ENCODE measurements around the gene PDE12.
A peak's percentile ranks its signal among the peaks of the same experiment; 100 is the strongest.

Gene PDE12

DNA sequence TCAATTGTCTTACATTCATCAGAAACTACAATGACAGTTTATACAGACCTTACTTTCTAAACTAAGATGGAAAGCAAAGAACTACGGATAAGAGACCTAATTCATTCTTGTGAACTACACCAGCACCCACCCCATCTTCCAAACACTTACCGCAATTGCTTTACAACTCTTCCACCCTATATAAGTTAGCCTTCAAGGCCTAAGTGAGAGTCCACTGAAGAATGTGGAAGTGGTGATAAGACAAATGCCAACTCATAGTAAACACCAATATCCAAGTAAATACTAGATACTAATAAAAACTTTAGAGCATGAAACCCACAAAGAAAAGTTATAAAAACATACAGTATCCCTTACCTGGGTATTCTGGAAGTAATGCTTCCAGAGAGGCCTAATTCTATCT, 27.5 kb downstream of the PDE12 start:
- POLR2A ChIA-PET, result no interaction called here
- CTCF ChIA-PET, result no interaction called here
- no peak for TF ChIP-seq SUZ12 (IDR thresholded peaks at IDR 0.05)
- no peak for TF ChIP-seq FOXA1 (IDR thresholded peaks at IDR 0.05)
- TF ChIP-seq HDGF (IDR thresholded peaks at IDR 0.05; ENCODE audit: borderline replicate concordance), result no peak
- TF ChIP-seq ARNT (IDR thresholded peaks at IDR 0.05), result no peak
- no peak for TF ChIP-seq FOXK2 (IDR thresholded peaks at IDR 0.05)
- no peak for TF ChIP-seq CTBP1 (IDR thresholded peaks at IDR 0.05; ENCODE audit: borderline replicate concordance)
- no peak for TF ChIP-seq NFRKB (IDR thresholded peaks at IDR 0.05)
- no peak for TF ChIP-seq ZNF384 (IDR thresholded peaks at IDR 0.05)
- no peak for TF ChIP-seq ELF4 (IDR thresholded peaks at IDR 0.05)
- DNase-seq (ENCODE audit: extremely low spot score), result no peak

GRCh38 chr3:57586778-57587177, 30.7 kb downstream of the PDE12 start:
- no peak for TF ChIP-seq ELF4 (IDR thresholded peaks at IDR 0.05)
- TF ChIP-seq L3MBTL2 (conservative IDR thresholded peaks at IDR 0.05), result no peak
- no peak for TF ChIP-seq PKNOX1 (IDR thresholded peaks at IDR 0.05)
- no peak for TF ChIP-seq CTBP1 (IDR thresholded peaks at IDR 0.05; ENCODE audit: borderline replicate concordance)
- no peak for TF ChIP-seq FOXM1 (IDR thresholded peaks at IDR 0.05; ENCODE audit: borderline replicate concordance)
- no peak for TF ChIP-seq SUZ12 (IDR thresholded peaks at IDR 0.05)
- no peak for TF ChIP-seq SP1 (IDR thresholded peaks at IDR 0.05)
- no peak for TF ChIP-seq BHLHE40 (IDR thresholded peaks at IDR 0.05; ENCODE audit: borderline replicate concordance)
- TF ChIP-seq ZNF384 (IDR thresholded peaks at IDR 0.05), result no peak
- no peak for TF ChIP-seq FOXK2 (IDR thresholded peaks at IDR 0.05)

DNA sequence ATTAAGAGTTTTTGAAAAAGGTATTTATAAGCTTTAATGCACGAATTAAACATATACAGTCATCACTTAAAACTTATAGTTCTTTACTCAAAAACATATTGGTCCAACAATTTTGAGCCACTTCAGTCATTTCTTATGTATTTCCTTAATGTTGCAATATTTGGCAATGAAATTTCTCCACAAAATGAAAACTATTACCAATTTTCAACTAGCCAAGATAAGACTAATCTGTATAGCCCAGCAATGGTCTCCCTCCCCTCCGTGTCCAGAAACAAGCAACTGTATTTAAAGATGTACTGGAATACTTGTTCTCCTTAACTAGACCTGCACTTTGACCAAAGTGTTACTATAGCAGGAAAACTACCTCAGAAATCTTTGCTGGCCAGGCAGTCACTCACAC, 31.8 kb downstream of the PDE12 start:
- no peak for DNase-seq (ENCODE audit: extremely low spot score)
- ChIA-PET POLR2A (interaction anchor here (1.1 kb wide), 1 partner anchor 8 kb away, joined by 3 read pairs; no protein-coding TSS in a partner anchor), CTCF (no interaction called here)
- TF ChIP-seq HDGF (IDR thresholded peaks at IDR 0.05; ENCODE audit: borderline replicate concordance) (no peak), SUZ12 (IDR thresholded peaks at IDR 0.05) (no peak)

More at GRCh38 chr3:57586778-57587177, 30.7 kb downstream of the PDE12 start:
- ChIA-PET POLR2A (interaction anchor here (1.6 kb wide), 1 partner anchor 11 kb away, joined by 4 read pairs; the partner anchor contains the start of gene ARF4), CTCF (no interaction called here)
- no peak for DNase-seq (ENCODE audit: extremely low spot score)

DNA sequence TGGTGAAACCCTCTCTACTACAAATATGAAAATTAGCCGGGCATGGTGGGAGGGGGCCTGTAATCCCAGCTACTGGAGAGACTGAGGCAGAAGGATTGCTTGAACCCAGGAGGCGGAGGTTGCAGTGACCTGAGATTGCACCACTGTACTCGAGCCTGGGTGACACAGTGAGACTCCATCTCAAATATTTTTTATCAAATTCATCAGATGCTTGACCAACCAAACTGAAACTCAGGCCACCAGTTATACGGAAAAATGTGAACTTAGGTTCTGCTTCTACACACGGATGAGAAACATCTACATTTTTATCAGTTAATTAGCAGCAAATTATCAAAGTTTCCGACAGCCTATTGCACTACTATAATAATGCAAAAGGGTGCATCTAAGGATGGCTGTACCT, 36.2 kb downstream of the PDE12 start:
- ChIA-PET CTCF (interaction anchor here (1.3 kb wide), 1 partner anchor 195 kb away, joined by 4 read pairs; no protein-coding TSS in a partner anchor), POLR2A (interaction anchor here (0.7 kb wide), 1 partner anchor 37 kb away, joined by 3 read pairs; the partner anchor contains the start of gene PDE12)
- no peak for DNase-seq (ENCODE audit: extremely low spot score)
- TF ChIP-seq FOXM1 (IDR thresholded peaks at IDR 0.05; ENCODE audit: borderline replicate concordance), result no peak
- TF ChIP-seq SUZ12 (IDR thresholded peaks at IDR 0.05), result no peak
- TF ChIP-seq ELF4 (IDR thresholded peaks at IDR 0.05), result no peak
- no peak for TF ChIP-seq ARNT (IDR thresholded peaks at IDR 0.05)
- TF ChIP-seq FOXA1 (IDR thresholded peaks at IDR 0.05), result no peak
- TF ChIP-seq SP1 (IDR thresholded peaks at IDR 0.05), result no peak
- TF ChIP-seq TARDBP (IDR thresholded peaks at IDR 0.05), result no peak
- no peak for TF ChIP-seq BHLHE40 (IDR thresholded peaks at IDR 0.05; ENCODE audit: borderline replicate concordance)
- no peak for TF ChIP-seq NFRKB (IDR thresholded peaks at IDR 0.05)

GRCh38 chr3:57594144-57594543, 38.1 kb downstream of the PDE12 start:
- DNase-seq (ENCODE audit: extremely low spot score), result no peak
- POLR2A ChIA-PET, result interaction anchor here (5.4 kb wide), 1 partner anchor 38 kb away, joined by 30 read pairs; the partner anchor contains the start of gene PDE12
- CTCF ChIA-PET, result no interaction called here
- no peak for TF ChIP-seq HDGF (IDR thresholded peaks at IDR 0.05; ENCODE audit: borderline replicate concordance)

GRCh38 chr3:57594576-57594975, 38.5 kb downstream of the PDE12 start:
- DNase-seq (ENCODE audit: extremely low spot score), result no peak
- POLR2A ChIA-PET, result interaction anchor here (5.4 kb wide), 1 partner anchor 38 kb away, joined by 30 read pairs; the partner anchor contains the start of gene PDE12
- CTCF ChIA-PET, result no interaction called here
- TF ChIP-seq ZNF384 (IDR thresholded peaks at IDR 0.05) (no peak), PKNOX1 (IDR thresholded peaks at IDR 0.05) (peak; percentile 56; the same call in 1 of the 2 replicates)

- DNase-seq (ENCODE audit: extremely low spot score), result peak; percentile 50
- CTCF ChIA-PET, result interaction anchor here (0.7 kb wide), 1 partner anchor 199 kb away, joined by 3 read pairs; no protein-coding TSS in a partner anchor
- POLR2A ChIA-PET, result interaction anchor here (0.8 to 5.4 kb wide), 7 partner anchors 16 to 150 kb away, joined by 3 to 30 read pairs (median 4); partner anchors contain the start of genes DENND6A and PDE12
- no peak for TF ChIP-seq L3MBTL2 (conservative IDR thresholded peaks at IDR 0.05)
- no peak for TF ChIP-seq TARDBP (IDR thresholded peaks at IDR 0.05)
- no peak for TF ChIP-seq ELF4 (IDR thresholded peaks at IDR 0.05)
- TF ChIP-seq LEF1 (IDR thresholded peaks at IDR 0.05; ENCODE audit: borderline replicate concordance), result no peak
- TF ChIP-seq FOXA1 (IDR thresholded peaks at IDR 0.05), result no peak
Measured at GRCh38 chr3:57596495-57597126, 40.5 kb downstream of the PDE12 start.

Data from HEK293T (cell line).